Body of pancreas (tissue), 4 donors: ENCODE data around the gene ZNF519.
"Not testable (repeated sequence)": the region's sequence is repeated elsewhere in the genome, so short reads cannot be mapped to it uniquely, and the experiment has no call there.

Experiments
- POLR2A ChIP-seq, 3 donors: fragments of 450-650 bp; IDR thresholded peaks; one replicate each; pipeline ENCODE4 v1.6.1; 2016; ENCODE audit warnings: antibody characterized with exemption in 3 of 3, mild to moderate bottlenecking in 2 of 3
- TF ChIP-seq, protein P1 (sequence below), 7 experiments: fragments of 450-650 bp in 4 of 7; fragments of 200-600 bp in 3 of 7; sonication (generic) in 3 of 7; IDR thresholded peaks; one replicate each; pipeline ENCODE4 v1.5.1; 2016 to 2019; ENCODE audit warnings: antibody characterized with exemption in 7 of 7

DNA sequence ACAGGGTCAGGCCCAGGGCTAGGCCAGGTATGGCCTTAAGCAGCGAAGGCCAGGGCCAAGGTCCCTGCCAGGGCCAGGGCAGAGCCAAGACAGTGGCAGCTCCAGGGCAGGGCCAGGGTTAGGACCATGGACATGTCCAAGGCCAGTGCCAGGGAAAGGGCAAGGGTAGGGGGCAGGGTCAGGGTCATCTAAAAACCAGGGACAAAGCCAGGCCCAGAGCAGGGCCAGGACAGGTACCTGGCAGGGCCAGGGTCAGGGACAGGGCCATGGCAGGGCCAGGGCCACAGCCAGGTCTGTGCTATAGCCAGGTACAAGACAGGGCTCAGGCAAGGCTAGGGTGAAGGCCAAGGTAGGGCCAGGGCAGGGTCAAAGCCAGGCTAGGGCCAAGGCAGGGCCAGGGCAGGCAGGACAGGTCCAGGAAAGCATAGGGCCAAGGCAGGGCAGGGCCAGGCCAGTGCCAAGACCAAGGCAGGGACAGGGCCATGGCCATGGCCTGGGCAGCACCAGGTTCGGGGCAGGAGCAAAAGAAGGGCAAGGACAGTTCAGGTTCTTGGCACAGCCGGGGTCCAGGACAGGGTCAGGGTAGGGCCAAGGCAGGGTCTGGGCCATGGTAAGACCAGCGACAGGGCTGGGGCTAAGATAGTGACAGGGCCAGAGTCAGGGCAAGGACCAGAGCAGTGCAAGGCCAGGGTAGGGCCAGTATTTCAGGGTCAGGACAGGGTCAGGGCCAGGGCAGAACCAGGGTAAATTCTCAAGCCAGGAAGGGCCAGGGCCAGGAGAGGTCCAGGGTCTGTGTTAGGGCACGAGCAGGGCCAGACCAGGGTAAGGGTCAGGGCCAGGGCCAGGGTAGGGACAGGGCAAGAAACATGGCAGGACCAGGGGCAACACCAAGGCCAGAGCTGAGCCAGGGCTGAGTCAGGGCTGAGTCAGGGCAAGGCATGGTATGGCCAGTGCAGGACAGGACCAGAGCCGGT is 40.2 kb upstream of the ZNF519 start:
- TF ChIP-seq, protein P1, sequence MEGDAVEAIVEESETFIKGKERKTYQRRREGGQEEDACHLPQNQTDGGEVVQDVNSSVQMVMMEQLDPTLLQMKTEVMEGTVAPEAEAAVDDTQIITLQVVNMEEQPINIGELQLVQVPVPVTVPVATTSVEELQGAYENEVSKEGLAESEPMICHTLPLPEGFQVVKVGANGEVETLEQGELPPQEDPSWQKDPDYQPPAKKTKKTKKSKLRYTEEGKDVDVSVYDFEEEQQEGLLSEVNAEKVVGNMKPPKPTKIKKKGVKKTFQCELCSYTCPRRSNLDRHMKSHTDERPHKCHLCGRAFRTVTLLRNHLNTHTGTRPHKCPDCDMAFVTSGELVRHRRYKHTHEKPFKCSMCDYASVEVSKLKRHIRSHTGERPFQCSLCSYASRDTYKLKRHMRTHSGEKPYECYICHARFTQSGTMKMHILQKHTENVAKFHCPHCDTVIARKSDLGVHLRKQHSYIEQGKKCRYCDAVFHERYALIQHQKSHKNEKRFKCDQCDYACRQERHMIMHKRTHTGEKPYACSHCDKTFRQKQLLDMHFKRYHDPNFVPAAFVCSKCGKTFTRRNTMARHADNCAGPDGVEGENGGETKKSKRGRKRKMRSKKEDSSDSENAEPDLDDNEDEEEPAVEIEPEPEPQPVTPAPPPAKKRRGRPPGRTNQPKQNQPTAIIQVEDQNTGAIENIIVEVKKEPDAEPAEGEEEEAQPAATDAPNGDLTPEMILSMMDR (IDR thresholded peaks at IDR 0.05): not testable (repeated sequence)
- TF ChIP-seq POLR2A (IDR thresholded peaks at IDR 0.05): not testable (repeated sequence)
